ENCODE data around the gene C4BPA.

- TF ChIP-seq ZNF274 (IDR thresholded peaks at IDR 0.05; ENCODE audit: low read depth, low read length) (no peak), SUZ12 (IDR thresholded peaks at IDR 0.05; ENCODE audit: extremely low read depth, insufficient read depth, insufficient read length) (no peak)
Observed at GRCh38 chr1:207069858-207070506, 34.1 kb upstream of the C4BPA start.
